ENCODE data around the gene BDNF.

- TF ChIP-seq POLR2A (IDR thresholded peaks at IDR 0.05) (no peak), CTCF (IDR thresholded peaks at IDR 0.05) (no peak)
Measured at GRCh38 chr11:27717801-27718229, 17.6 kb upstream of the BDNF start.
